ENCODE measurements around the gene CACNA2D3.

DNA sequence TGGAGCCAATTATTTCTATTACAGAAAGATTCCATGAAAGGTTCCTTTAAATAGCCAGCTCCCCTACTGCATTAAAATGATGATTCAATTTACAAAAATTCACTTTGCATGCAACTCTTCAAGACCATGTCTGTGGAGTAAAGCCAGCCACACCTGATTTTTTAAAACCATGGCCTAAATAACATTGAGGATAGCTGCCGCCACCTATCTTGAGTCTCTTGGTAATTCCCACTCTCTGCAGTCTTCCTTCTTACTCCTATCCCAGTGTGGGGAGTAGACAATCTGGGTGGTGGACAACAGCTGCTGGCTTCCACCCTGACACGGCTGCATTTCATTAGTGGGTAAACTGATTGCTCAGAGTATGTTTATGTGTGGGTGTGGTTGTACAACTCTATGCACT lies 794.8 kb downstream of the CACNA2D3 start:
- no peak for TF ChIP-seq POLR2A (IDR thresholded peaks at IDR 0.05)
- TF ChIP-seq, protein P1, sequence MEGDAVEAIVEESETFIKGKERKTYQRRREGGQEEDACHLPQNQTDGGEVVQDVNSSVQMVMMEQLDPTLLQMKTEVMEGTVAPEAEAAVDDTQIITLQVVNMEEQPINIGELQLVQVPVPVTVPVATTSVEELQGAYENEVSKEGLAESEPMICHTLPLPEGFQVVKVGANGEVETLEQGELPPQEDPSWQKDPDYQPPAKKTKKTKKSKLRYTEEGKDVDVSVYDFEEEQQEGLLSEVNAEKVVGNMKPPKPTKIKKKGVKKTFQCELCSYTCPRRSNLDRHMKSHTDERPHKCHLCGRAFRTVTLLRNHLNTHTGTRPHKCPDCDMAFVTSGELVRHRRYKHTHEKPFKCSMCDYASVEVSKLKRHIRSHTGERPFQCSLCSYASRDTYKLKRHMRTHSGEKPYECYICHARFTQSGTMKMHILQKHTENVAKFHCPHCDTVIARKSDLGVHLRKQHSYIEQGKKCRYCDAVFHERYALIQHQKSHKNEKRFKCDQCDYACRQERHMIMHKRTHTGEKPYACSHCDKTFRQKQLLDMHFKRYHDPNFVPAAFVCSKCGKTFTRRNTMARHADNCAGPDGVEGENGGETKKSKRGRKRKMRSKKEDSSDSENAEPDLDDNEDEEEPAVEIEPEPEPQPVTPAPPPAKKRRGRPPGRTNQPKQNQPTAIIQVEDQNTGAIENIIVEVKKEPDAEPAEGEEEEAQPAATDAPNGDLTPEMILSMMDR (IDR thresholded peaks at IDR 0.05), result no peak

Measured in uterus (tissue), 2 donors.